ENCODE results near the gene FBXO27.

- TF ChIP-seq SUZ12 (IDR thresholded peaks at IDR 0.05) = no peak
- TF ChIP-seq ELF4 (IDR thresholded peaks at IDR 0.05) = no peak
- no peak for TF ChIP-seq BHLHE40 (IDR thresholded peaks at IDR 0.05; ENCODE audit: borderline replicate concordance)
- TF ChIP-seq HDGF (IDR thresholded peaks at IDR 0.05; ENCODE audit: borderline replicate concordance) = no peak
These were observed 14.7 kb upstream of the FBXO27 start for GRCh38 chr19:39047073-39047472.
